IMR-90 (cell line): Measurements from ENCODE around the gene F13A1. TPM values are rescaled to one million over a fixed set of nuclear protein-coding genes. Genes with fewer than 3 reads are reported as not detected.

Source experiments
- ATAC-seq: fragments of 200-7000 bp; cut with Tn5 transposase; 2 replicates; pipeline ENCODE4 v1.9.1; 2020; ENCODE audit warnings: low read depth, mild to moderate bottlenecking, moderate library complexity
- BruUV-seq: library from RNA; stranded (reverse); fragments of 400-500 nt; replicated peaks from 2 replicates; lab custom pipeline; 2021; lab: Mats Ljungman, UMichigan
- CTCF ChIA-PET: fragments of 300-600 bp; formaldehyde crosslinking; extraction: SDS; loops from one replicate; lab custom pipeline; 2021; ENCODE audit warnings: antibody characterized with exemption; lab: Yijun Ruan, JAX
- POLR2A ChIA-PET: fragments of 300-600 bp; sonication (Branson Sonifier 250); formaldehyde crosslinking; loops from one replicate; lab custom pipeline; 2022; ENCODE audit warnings: antibody characterized with exemption; ENCODE audit not compliant: unreplicated experiment; lab: Charles Lee
- DNase-seq: peaks from one replicate; pipeline ENCODE4 v3.0.0; 2013
- H2AFZ ChIP-seq: replicated peaks from 2 replicates; pipeline ENCODE3; 2013; ENCODE audit warnings: low read length, mild to moderate bottlenecking; ENCODE audit not compliant: poor library complexity
- H2AK5ac ChIP-seq: 2 replicates; pipeline ENCODE4 v1.6.1; 2013; ENCODE audit warnings: low read depth, low read length, inconsistent platforms
- H2AK9ac ChIP-seq: replicated peaks from 2 replicates; pipeline ENCODE3; 2013; ENCODE audit warnings: mild to moderate bottlenecking, low read depth, low read length, moderate library complexity; ENCODE audit not compliant: poor library complexity
- H2BK120ac ChIP-seq: 2 replicates; pipeline ENCODE4 v1.6.1; 2013; ENCODE audit warnings: low read depth, low read length, inconsistent platforms
- H2BK15ac ChIP-seq: 3 replicates; pipeline ENCODE4 v1.6.1; 2013; ENCODE audit warnings: low read depth, low read length, inconsistent platforms
- H2BK20ac ChIP-seq: 2 replicates; pipeline ENCODE4 v1.6.1; 2013; ENCODE audit warnings: low read depth, mild to moderate bottlenecking, inconsistent platforms, low read length, moderate library complexity
- H2BK5ac ChIP-seq: 2 replicates; pipeline ENCODE4 v1.6.1; 2013; ENCODE audit warnings: mild to moderate bottlenecking, low read depth, low read length, inconsistent platforms; ENCODE audit not compliant: poor library complexity, severe bottlenecking
- H3K14ac ChIP-seq: replicated peaks from 2 replicates; pipeline ENCODE4 v1.6.1; 2013; ENCODE audit warnings: low read depth, low read length, inconsistent platforms
- H3K18ac ChIP-seq: 2 replicates; pipeline ENCODE4 v1.6.1; 2013; ENCODE audit warnings: low read depth, low read length, control low read depth
- H3K23ac ChIP-seq: 2 replicates; pipeline ENCODE4 v1.6.1; 2013; ENCODE audit warnings: low read depth, low read length, inconsistent platforms
- H3K27ac ChIP-seq: 2 replicates; pipeline ENCODE4 v1.5.1; 2013; ENCODE audit warnings: mild to moderate bottlenecking, control low read depth, low read length; ENCODE audit not compliant: insufficient read depth
- H3K27me3 ChIP-seq: 2 replicates; pipeline ENCODE4 v1.6.1; 2013; ENCODE audit warnings: low read length; ENCODE audit not compliant: control insufficient read depth, insufficient read depth
- H3K36me3 ChIP-seq: 2 replicates; pipeline ENCODE4 v1.6.1; 2013; ENCODE audit warnings: low read length, mixed read lengths; ENCODE audit not compliant: control insufficient read depth, insufficient read depth
- H3K4ac ChIP-seq: 2 replicates; pipeline ENCODE4 v1.6.1; 2013; ENCODE audit warnings: low read depth, low read length, inconsistent platforms
- H3K4me1 ChIP-seq: 2 replicates; pipeline ENCODE4 v1.6.1; 2013; ENCODE audit warnings: low read length, mixed read lengths; ENCODE audit not compliant: control insufficient read depth, insufficient read depth
- H3K4me2 ChIP-seq: 2 replicates; pipeline ENCODE4 v1.6.1; 2013; ENCODE audit warnings: low read depth, mild to moderate bottlenecking, control low read depth, low read length, moderate library complexity
- H3K4me3 ChIP-seq: 2 replicates; pipeline ENCODE4 v1.5.1; 2013; ENCODE audit warnings: low read depth, mild to moderate bottlenecking, control low read depth, low read length, moderate library complexity; ENCODE audit not compliant: insufficient read depth
- H3K56ac ChIP-seq: 2 replicates; pipeline ENCODE4 v1.6.1; 2013; ENCODE audit warnings: low read length, inconsistent platforms; ENCODE audit not compliant: insufficient read depth; ENCODE audit errors: extremely low read depth
- H3K79me1 ChIP-seq, 2 experiments: 2 replicates each; pipeline ENCODE4 v1.6.1; 2013; ENCODE audit warnings: low read length in 2 of 2, inconsistent platforms in 1 of 2, low read depth in 1 of 2
- H3K9ac ChIP-seq: 2 replicates; pipeline ENCODE4 v1.6.1; 2013; ENCODE audit warnings: low read depth, low read length, control low read depth
- H3K9me1 ChIP-seq: 2 replicates; pipeline ENCODE4 v1.6.1; 2013; ENCODE audit warnings: low read length, inconsistent platforms; ENCODE audit not compliant: insufficient read depth
- H3K9me3 ChIP-seq: 2 replicates; pipeline ENCODE4 v1.6.1; 2013; ENCODE audit warnings: low read length; ENCODE audit not compliant: control insufficient read depth, insufficient read depth
- H4K20me1 ChIP-seq: 2 replicates; pipeline ENCODE4 v1.6.1; 2013; ENCODE audit warnings: low read length, inconsistent platforms; ENCODE audit not compliant: insufficient read depth
- H4K5ac ChIP-seq: 2 replicates; pipeline ENCODE4 v1.6.1; 2013; ENCODE audit warnings: mild to moderate bottlenecking, low read depth, low read length, control low read depth
- H4K8ac ChIP-seq, 2 experiments: 2 replicates each; pipeline ENCODE4 v1.6.1; 2013; ENCODE audit warnings: low read depth in 2 of 2, low read length in 2 of 2, control low read depth in 1 of 2, inconsistent platforms in 1 of 2
- H4K91ac ChIP-seq: 2 replicates; pipeline ENCODE4 v1.6.1; 2013; ENCODE audit warnings: low read depth, low read length, inconsistent platforms; ENCODE audit not compliant: insufficient read depth
- CHD1 ChIP-seq: IDR thresholded peaks from 2 replicates; pipeline ENCODE4 v1.6.1; 2012; ENCODE audit warnings: low read depth, low read length, improper control_type of control experiment
- RAD21 ChIP-seq: IDR thresholded peaks from 2 replicates; pipeline ENCODE4 v1.6.1; 2012; ENCODE audit warnings: low read length, improper control_type of control experiment
- RFX5 ChIP-seq: IDR thresholded peaks from 2 replicates; pipeline ENCODE4 v1.8.0; 2012; ENCODE audit warnings: low read depth, mild to moderate bottlenecking, low read length, moderate library complexity
- WGBS, 2 experiments: methylation state at CpG; one replicate each; pipeline versions ENCODE4 v1.1.5 to v1.1.7; 2013; ENCODE audit warnings: missing lambda C conversion rate in 2 of 2; ENCODE audit not compliant: insufficient read length in 1 of 2; ENCODE audit errors: extremely low coverage in 2 of 2; 5-methylcytosine and 5-hydroxymethylcytosine counted together
- dilution Hi-C: fragments of 300-500 bp; cut with HindIII; formaldehyde crosslinking; loops from one replicate; pipeline ENCODE4 v1.14.3; 2018; ENCODE audit warnings: low sequenced_read_pairs; ENCODE audit not compliant: unreplicated experiment
- in situ Hi-C: fragments of 300-500 bp; cut with MboI; formaldehyde crosslinking; loops from 3 replicates; pipeline ENCODE4 v1.14.3; 2019; ENCODE audit warnings: low sequenced_read_pairs, inconsistent platforms, mixed read lengths
- intact Hi-C: fragments of 100-400 bp; cut with micrococcal nuclease; formaldehyde crosslinking; loops from 2 replicates; pipeline ENCODE4 v1.10.0; 2022
- polyA plus RNA-seq, 3 experiments: library from polyadenylated mRNA; depleted of rRNA; stranded (reverse); fragments of >200 nt; gene quantifications; 2 replicates each; pipeline ENCODE4 v1.2.3, GENCODE V29; 2012; ENCODE audit warnings: low replicate concordance in 1 of 3
- total RNA-seq: library from RNA; depleted of rRNA; stranded (reverse); fragments of >200 nt; gene quantifications from 2 replicates; pipeline ENCODE4 v1.2.3, GENCODE V29; 2012

F13A1 gene
- total and polyA plus RNA-seq, 2 of the 4 experiments (the other 2 are of a cell fraction): not detected

GRCh38 chr6:6218759-6219085 is 101.7 kb downstream of the F13A1 start:
- no peak overlapping the region for H2AK9ac ChIP-seq
- WGBS, 2 experiments: no CpG with 5 or more reads among the region's 3 CpGs
- no peak overlapping the region for H4K8ac ChIP-seq
- H3K36me3 ChIP-seq: no peaks in the 10 kb centered on the region
- H3K4ac ChIP-seq: no peak overlapping the region
- intact Hi-C loops: no loop called here
- no peak overlapping the region for H3K9ac ChIP-seq
- no peak overlapping the region for H3K4me2 ChIP-seq
- no peaks in the 10 kb centered on the region for H3K27me3 ChIP-seq
- no peak overlapping the region for H3K23ac ChIP-seq
- CTCF ChIA-PET: interaction anchor here (0.7 kb wide), 1 partner anchor 241 kb away, joined by 4 read pairs; no protein-coding TSS in a partner anchor
- dilution Hi-C loops: no loop called here
- H4K91ac ChIP-seq: no peak overlapping the region
- in situ Hi-C loops: no loop called here
- no peak overlapping the region for H2AFZ ChIP-seq
- no peak overlapping the region for H3K4me3 ChIP-seq
- BruUV-seq: no TSS peak
- no peak overlapping the region for H3K18ac ChIP-seq
- no peak overlapping the region for H2BK20ac ChIP-seq
- no peak overlapping the region for H2AK5ac ChIP-seq
- H3K9me1 ChIP-seq: no peaks in the 10 kb centered on the region
- DNase-seq: no peak
- H4K20me1 ChIP-seq: no peaks in the 10 kb centered on the region
- H3K9me3 ChIP-seq: peaks cover 17% of the 10 kb centered on the region
- H3K27ac ChIP-seq: no peak overlapping the region
- no peak overlapping the region for H2BK120ac ChIP-seq
- no peak overlapping the region for H3K14ac ChIP-seq
- H3K79me1 ChIP-seq: no peaks in the 10 kb centered on the region
- H3K4me1 ChIP-seq: no peaks in the 10 kb centered on the region
- POLR2A ChIA-PET: no interaction called here
- H3K56ac ChIP-seq: no peak overlapping the region
- no peak overlapping the region for H4K5ac ChIP-seq
- no peak overlapping the region for H2BK15ac ChIP-seq
- TF ChIP-seq RFX5: no peak
- TF ChIP-seq CHD1: no peak
- TF ChIP-seq RAD21: no peak
- no peak overlapping the region for H2BK5ac ChIP-seq
- no peak for ATAC-seq
